ENCODE results near the gene CEACAM7.

CEACAM7 gene

DNA sequence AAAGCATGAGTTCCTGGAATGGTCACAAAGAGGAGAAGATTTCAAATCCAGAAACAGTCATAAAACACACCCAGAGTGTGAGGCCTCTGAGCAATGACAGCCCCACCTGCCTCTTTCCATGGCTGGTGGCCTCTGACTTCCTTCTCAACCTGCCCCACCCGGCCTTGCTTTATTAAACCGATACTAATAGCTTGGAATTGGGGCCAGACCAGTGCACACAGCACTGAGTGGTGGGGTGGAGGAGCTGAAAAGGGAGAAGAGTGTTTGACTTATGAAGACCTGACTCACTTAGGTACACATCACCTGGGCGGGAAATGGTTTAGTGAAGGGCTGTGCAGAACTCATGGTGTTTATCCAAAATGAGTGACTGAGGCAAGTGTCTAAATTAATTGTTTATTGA lies 46.5 kb upstream of the CEACAM7 start:
- Histone ChIP-seq H3K4me3 (ENCODE audit: low read depth, low read length) (no peak overlapping the region), H3K27ac (ENCODE audit: extremely low read depth, low read depth, low read length) (no peak overlapping the region), H3K36me3 (ENCODE audit: control insufficient read depth in 2 of 2, insufficient read depth in 1 of 2, low read length in 2 of 2) (no peaks in the 10 kb centered on the region), H3K9me3 (ENCODE audit: control insufficient read depth, insufficient read depth, low read depth, low read length) (no peaks in the 10 kb centered on the region), H3K4me1 (ENCODE audit: control insufficient read depth, insufficient read depth, low read length) (no peaks in the 10 kb centered on the region)
- POLR2A ChIA-PET: no interaction called here
- CTCF ChIA-PET: interaction anchor here (1.1 to 5.3 kb wide), 4 partner anchors 11 to 44 kb away, joined by 4 to 49 read pairs (median 8); partner anchors contain the start of gene CEACAM6
- TF ChIP-seq ZNF24 (tag by site-specific recombination; IDR thresholded peaks at IDR 0.05) (no peak), ZNF426 (tag by site-specific recombination; IDR thresholded peaks at IDR 0.05) (no peak), ZBTB48 (tag by site-specific recombination; IDR thresholded peaks at IDR 0.05) (no peak), PRDM1 (tag by site-specific recombination; IDR thresholded peaks at IDR 0.05) (no peak), ZEB2 (tag by site-specific recombination; IDR thresholded peaks at IDR 0.05) (no peak), KLF1 (tag by site-specific recombination; IDR thresholded peaks at IDR 0.05) (no peak), ZNF561 (tag by site-specific recombination; IDR thresholded peaks at IDR 0.05; ENCODE audit: borderline replicate concordance) (no peak), ZNF133 (tag by site-specific recombination; IDR thresholded peaks at IDR 0.05) (no peak), ZNF391 (tag by site-specific recombination; IDR thresholded peaks at IDR 0.05; ENCODE audit: borderline replicate concordance, low read depth) (no peak), ZNF776 (tag by site-specific recombination; IDR thresholded peaks at IDR 0.05; ENCODE audit: borderline replicate concordance) (no peak)
- TF ChIP-seq, protein P1, sequence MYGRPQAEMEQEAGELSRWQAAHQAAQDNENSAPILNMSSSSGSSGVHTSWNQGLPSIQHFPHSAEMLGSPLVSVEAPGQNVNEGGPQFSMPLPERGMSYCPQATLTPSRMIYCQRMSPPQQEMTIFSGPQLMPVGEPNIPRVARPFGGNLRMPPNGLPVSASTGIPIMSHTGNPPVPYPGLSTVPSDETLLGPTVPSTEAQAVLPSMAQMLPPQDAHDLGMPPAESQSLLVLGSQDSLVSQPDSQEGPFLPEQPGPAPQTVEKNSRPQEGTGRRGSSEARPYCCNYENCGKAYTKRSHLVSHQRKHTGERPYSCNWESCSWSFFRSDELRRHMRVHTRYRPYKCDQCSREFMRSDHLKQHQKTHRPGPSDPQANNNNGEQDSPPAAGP (tag by site-specific recombination; IDR thresholded peaks at IDR 0.05): no peak
- TF ChIP-seq, protein P2, sequence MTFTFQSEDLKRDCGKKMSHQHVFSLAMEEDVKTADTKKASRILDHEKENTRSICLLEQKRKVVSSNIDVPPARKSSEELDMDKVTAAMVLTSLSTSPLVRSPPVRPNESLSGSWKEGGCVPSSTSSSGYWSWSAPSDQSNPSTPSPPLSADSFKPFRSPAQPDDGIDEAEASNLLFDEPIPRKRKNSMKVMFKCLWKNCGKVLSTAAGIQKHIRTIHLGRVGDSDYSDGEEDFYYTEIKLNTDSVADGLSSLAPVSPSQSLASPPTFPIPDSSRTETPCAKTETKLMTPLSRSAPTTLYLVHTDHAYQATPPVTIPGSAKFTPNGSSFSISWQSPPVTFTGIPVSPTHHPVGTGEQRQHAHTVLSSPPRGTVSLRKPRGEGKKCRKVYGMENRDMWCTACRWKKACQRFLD (tag by site-specific recombination; IDR thresholded peaks at IDR 0.05): no peak
- TF ChIP-seq, protein P3, sequence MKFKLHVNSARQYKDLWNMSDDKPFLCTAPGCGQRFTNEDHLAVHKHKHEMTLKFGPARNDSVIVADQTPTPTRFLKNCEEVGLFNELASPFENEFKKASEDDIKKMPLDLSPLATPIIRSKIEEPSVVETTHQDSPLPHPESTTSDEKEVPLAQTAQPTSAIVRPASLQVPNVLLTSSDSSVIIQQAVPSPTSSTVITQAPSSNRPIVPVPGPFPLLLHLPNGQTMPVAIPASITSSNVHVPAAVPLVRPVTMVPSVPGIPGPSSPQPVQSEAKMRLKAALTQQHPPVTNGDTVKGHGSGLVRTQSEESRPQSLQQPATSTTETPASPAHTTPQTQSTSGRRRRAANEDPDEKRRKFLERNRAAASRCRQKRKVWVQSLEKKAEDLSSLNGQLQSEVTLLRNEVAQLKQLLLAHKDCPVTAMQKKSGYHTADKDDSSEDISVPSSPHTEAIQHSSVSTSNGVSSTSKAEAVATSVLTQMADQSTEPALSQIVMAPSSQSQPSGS (tag by site-specific recombination; IDR thresholded peaks at IDR 0.05; ENCODE audit: low read depth): no peak

DNA sequence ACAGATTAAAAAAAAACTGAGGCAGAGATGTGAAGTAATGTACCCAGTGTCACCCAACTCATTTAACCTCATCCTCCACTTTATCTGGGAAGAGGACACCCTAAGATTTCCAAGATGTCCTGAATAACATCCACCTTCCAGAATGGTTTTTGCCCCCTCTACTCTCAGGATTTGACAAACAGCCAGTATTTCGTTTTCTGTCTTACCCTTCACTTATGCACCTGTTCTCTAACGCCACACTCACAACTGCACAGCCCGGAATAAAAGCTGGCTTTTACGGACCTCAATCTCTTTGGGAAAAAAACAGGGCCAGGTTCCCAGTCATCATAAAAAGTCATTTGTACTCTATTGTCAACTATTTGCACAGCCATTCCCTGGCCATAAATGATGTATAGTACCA lies 46.1 kb upstream of the CEACAM7 start:
- Histone ChIP-seq H3K36me3 (ENCODE audit: control insufficient read depth in 2 of 2, insufficient read depth in 1 of 2, low read length in 2 of 2) (no peaks in the 10 kb centered on the region; a peak in 1 of 3 replicates), H3K4me3 (ENCODE audit: low read depth, low read length) (no peak overlapping the region), H3K27ac (ENCODE audit: extremely low read depth, low read depth, low read length) (no peak overlapping the region), H3K4me1 (ENCODE audit: control insufficient read depth, insufficient read depth, low read length) (no peaks in the 10 kb centered on the region), H3K9me3 (ENCODE audit: control insufficient read depth, insufficient read depth, low read depth, low read length) (no peaks in the 10 kb centered on the region)
- CTCF ChIA-PET: interaction anchor here (1.5 to 5.3 kb wide), 3 partner anchors 20 to 42 kb away, joined by 5 to 49 read pairs (median 10); partner anchors contain the start of gene CEACAM6
- POLR2A ChIA-PET: no interaction called here
- TF ChIP-seq, protein P4, sequence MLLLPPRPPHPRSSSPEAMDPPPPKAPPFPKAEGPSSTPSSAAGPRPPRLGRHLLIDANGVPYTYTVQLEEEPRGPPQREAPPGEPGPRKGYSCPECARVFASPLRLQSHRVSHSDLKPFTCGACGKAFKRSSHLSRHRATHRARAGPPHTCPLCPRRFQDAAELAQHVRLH (tag by site-specific recombination; IDR thresholded peaks at IDR 0.05): no peak
- TF ChIP-seq, protein P5, sequence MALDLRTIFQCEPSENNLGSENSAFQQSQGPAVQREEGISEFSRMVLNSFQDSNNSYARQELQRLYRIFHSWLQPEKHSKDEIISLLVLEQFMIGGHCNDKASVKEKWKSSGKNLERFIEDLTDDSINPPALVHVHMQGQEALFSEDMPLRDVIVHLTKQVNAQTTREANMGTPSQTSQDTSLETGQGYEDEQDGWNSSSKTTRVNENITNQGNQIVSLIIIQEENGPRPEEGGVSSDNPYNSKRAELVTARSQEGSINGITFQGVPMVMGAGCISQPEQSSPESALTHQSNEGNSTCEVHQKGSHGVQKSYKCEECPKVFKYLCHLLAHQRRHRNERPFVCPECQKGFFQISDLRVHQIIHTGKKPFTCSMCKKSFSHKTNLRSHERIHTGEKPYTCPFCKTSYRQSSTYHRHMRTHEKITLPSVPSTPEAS (tag by site-specific recombination; IDR thresholded peaks at IDR 0.05): no peak
- TF ChIP-seq, protein P6, sequence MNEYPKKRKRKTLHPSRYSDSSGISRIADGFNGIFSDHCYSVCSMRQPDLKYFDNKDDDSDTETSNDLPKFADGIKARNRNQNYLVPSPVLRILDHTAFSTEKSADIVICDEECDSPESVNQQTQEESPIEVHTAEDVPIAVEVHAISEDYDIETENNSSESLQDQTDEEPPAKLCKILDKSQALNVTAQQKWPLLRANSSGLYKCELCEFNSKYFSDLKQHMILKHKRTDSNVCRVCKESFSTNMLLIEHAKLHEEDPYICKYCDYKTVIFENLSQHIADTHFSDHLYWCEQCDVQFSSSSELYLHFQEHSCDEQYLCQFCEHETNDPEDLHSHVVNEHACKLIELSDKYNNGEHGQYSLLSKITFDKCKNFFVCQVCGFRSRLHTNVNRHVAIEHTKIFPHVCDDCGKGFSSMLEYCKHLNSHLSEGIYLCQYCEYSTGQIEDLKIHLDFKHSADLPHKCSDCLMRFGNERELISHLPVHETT (tag by site-specific recombination; IDR thresholded peaks at IDR 0.05): no peak
- TF ChIP-seq BCL11B (tag by site-specific recombination; IDR thresholded peaks at IDR 0.05; ENCODE audit: low read depth) (no peak), ZNF610 (tag by site-specific recombination; IDR thresholded peaks at IDR 0.05; ENCODE audit: borderline replicate concordance) (no peak), KLF9 (tag by site-specific recombination; IDR thresholded peaks at IDR 0.05; ENCODE audit: low read depth) (no peak), ZNF701 (tag by site-specific recombination; IDR thresholded peaks at IDR 0.05) (no peak)
- TF ChIP-seq, protein P7, sequence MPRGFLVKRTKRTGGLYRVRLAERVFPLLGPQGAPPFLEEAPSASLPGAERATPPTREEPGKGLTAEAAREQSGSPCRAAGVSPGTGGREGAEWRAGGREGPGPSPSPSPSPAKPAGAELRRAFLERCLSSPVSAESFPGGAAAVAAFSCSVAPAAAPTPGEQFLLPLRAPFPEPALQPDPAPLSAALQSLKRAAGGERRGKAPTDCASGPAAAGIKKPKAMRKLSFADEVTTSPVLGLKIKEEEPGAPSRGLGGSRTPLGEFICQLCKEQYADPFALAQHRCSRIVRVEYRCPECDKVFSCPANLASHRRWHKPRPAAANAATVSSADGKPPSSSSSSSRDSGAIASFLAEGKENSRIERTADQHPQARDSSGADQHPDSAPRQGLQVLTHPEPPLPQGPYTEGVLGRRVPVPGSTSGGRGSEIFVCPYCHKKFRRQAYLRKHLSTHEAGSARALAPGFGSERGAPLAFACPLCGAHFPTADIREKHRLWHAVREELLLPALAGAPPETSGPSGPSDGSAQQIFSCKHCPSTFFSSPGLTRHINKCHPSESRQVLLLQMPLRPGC (tag by site-specific recombination; IDR thresholded peaks at IDR 0.05): no peak
- TF ChIP-seq, protein P8, sequence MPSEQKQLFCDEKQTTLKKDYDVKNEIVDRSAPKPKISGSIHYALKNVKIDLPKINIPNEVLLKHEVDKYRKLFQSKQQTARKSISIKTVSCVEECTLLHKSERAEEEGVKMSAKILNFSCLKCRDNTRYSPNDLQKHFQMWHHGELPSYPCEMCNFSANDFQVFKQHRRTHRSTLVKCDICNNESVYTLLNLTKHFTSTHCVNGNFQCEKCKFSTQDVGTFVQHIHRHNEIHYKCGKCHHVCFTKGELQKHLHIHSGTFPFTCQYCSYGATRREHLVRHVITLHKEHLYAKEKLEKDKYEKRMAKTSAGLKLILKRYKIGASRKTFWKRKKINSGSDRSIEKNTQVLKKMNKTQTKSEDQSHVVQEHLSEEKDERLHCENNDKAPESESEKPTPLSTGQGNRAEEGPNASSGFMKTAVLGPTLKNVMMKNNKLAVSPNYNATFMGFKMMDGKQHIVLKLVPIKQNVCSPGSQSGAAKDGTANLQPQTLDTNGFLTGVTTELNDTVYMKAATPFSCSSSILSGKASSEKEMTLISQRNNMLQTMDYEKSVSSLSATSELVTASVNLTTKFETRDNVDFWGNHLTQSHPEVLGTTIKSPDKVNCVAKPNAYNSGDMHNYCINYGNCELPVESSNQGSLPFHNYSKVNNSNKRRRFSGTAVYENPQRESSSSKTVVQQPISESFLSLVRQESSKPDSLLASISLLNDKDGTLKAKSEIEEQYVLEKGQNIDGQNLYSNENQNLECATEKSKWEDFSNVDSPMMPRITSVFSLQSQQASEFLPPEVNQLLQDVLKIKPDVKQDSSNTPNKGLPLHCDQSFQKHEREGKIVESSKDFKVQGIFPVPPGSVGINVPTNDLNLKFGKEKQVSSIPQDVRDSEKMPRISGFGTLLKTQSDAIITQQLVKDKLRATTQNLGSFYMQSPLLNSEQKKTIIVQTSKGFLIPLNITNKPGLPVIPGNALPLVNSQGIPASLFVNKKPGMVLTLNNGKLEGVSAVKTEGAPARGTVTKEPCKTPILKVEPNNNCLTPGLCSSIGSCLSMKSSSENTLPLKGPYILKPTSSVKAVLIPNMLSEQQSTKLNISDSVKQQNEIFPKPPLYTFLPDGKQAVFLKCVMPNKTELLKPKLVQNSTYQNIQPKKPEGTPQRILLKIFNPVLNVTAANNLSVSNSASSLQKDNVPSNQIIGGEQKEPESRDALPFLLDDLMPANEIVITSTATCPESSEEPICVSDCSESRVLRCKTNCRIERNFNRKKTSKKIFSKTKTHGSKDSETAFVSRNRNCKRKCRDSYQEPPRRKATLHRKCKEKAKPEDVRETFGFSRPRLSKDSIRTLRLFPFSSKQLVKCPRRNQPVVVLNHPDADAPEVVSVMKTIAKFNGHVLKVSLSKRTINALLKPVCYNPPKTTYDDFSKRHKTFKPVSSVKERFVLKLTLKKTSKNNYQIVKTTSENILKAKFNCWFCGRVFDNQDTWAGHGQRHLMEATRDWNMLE (tag by site-specific recombination; conservative IDR thresholded peaks at IDR 0.05; ENCODE audit: low read depth): no peak
